HepG2 (cell line): ENCODE results near the gene ADARB2. TPM values are rescaled to one million over a fixed set of nuclear protein-coding genes. Genes with fewer than 3 reads are reported as not detected.

ENCODE experiments used
- ATAC-seq: fragments of 200-7000 bp; cut with Tn5 transposase; 3 replicates; pipeline ENCODE4 v1.9.1; 2020; ENCODE audit warnings: mild to moderate bottlenecking, moderate library complexity
- BruUV-seq: library from RNA; stranded (reverse); fragments of 400-500 nt; replicated peaks from 2 replicates; lab custom pipeline; 2021; lab: Mats Ljungman, UMichigan
- CTCF ChIA-PET: fragments of 300-600 bp; formaldehyde crosslinking; extraction: SDS; loops from one replicate; lab custom pipeline; 2021; ENCODE audit warnings: low total read pairs, inconsistent platforms, low intra/inter-chr PET ratio; lab: Yijun Ruan, JAX
- POLR2A ChIA-PET: fragments of 350-600 bp; sonication (Branson Sonifier 250); formaldehyde crosslinking; loops from one replicate; lab custom pipeline; 2020; ENCODE audit warnings: antibody characterized with exemption, inconsistent platforms; lab: Yijun Ruan, JAX
- DNase-seq: peaks from one replicate; pipeline ENCODE4 v3.0.0-alpha.2; 2015; ENCODE audit warnings: low spot score
- FAIRE-seq: peaks from 3 replicates; lab custom pipeline; 2011; peaks lifted over from hg19 to GRCh38; lab: Jason Lieb, UNC
- H2AFZ ChIP-seq: one replicate; pipeline ENCODE4 v1.6.1; 2011; ENCODE audit warnings: low read length, inconsistent platforms
- H3K27ac ChIP-seq: fragments of 300-600 bp; 3 replicates; pipeline ENCODE4 v1.8.0; 2011; ENCODE audit warnings: mixed run types, mild to moderate bottlenecking, mixed read lengths, low read length, inconsistent platforms; ENCODE audit not compliant: insufficient read depth; ENCODE audit errors: extremely low read length
- H3K27me3 ChIP-seq, 2 experiments: fragments of 200-600 bp in 1 of 2; 2 replicates in 1 of 2; 3 replicates in 1 of 2; pipeline versions ENCODE4 v1.6.0 to v1.8.0; 2011; ENCODE audit warnings: low read length in 2 of 2, mild to moderate bottlenecking in 2 of 2, moderate library complexity in 2 of 2, inconsistent platforms in 1 of 2; ENCODE audit not compliant: insufficient read depth in 2 of 2, control insufficient read depth in 1 of 2
- H3K36me3 ChIP-seq, 2 experiments: fragments of 200-600 bp in 1 of 2; replicated peaks in 1 of 2; 2 replicates in 1 of 2; 3 replicates in 1 of 2; pipeline versions ENCODE4 v1.5.1 to v1.8.0; 2011; ENCODE audit warnings: low read length in 2 of 2, inconsistent platforms in 1 of 2; ENCODE audit not compliant: insufficient read depth in 2 of 2, control insufficient read depth in 1 of 2
- H3K4me1 ChIP-seq: 2 replicates; pipeline ENCODE4 v1.5.1; 2012; ENCODE audit warnings: low read length, inconsistent platforms; ENCODE audit not compliant: insufficient read depth
- H3K4me2 ChIP-seq: 2 replicates; pipeline ENCODE4 v1.6.0; 2011; ENCODE audit warnings: low read depth, low read length, inconsistent platforms
- H3K4me3 ChIP-seq, 3 experiments: fragments of 200-600 bp in 1 of 3; sonication (generic), shearing (Covaris generic) in 1 of 3; replicated peaks in 1 of 3; 2 replicates each; pipeline ENCODE4 v1.5.1; 2011 to 2016; ENCODE audit warnings: low read length in 3 of 3, inconsistent platforms in 2 of 3, low read depth in 2 of 3, mild to moderate bottlenecking in 2 of 3, control low read depth in 1 of 3, mixed read lengths in 1 of 3; ENCODE audit not compliant: insufficient read depth in 1 of 3
- H3K79me2 ChIP-seq: one replicate; pipeline ENCODE4 v1.6.1; 2011; ENCODE audit warnings: low read length, inconsistent platforms; ENCODE audit not compliant: insufficient read depth
- H3K9ac ChIP-seq: 2 replicates; pipeline ENCODE4 v1.6.0; 2011; ENCODE audit warnings: mild to moderate bottlenecking, low read depth, low read length, inconsistent platforms; ENCODE audit not compliant: insufficient read depth
- H3K9me3 ChIP-seq: 2 replicates; pipeline ENCODE4 v1.5.1; 2012; ENCODE audit warnings: mild to moderate bottlenecking, low read length
- H4K20me1 ChIP-seq: 2 replicates; pipeline ENCODE4 v1.6.0; 2011; ENCODE audit warnings: inconsistent platforms, mild to moderate bottlenecking, low read length, moderate library complexity; ENCODE audit not compliant: insufficient read depth
- GFI1 ChIP-seq: sonication (generic); formaldehyde crosslinking; IDR thresholded peaks from 2 replicates; pipeline ENCODE4 v1.5.0; 2020; ENCODE audit warnings: missing genetic modification reagents, mild to moderate bottlenecking, borderline replicate concordance
- HMGXB4 ChIP-seq, 2 experiments: sonication (generic) in 1 of 2; formaldehyde crosslinking in 1 of 2; IDR thresholded peaks; 2 replicates each; pipeline versions ENCODE4 v1.4.0 to v1.6.1; 2018 to 2020; ENCODE audit warnings: missing genetic modification reagents in 2 of 2, borderline replicate concordance in 1 of 2, low read depth in 1 of 2, mild to moderate bottlenecking in 1 of 2, missing biosample characterization in 1 of 2
- TP53 ChIP-seq: sonication (generic); formaldehyde crosslinking; conservative IDR thresholded peaks from 2 replicates; pipeline ENCODE4 v1.4.0; 2020; ENCODE audit warnings: missing genetic modification reagents
- ZFYVE20 ChIP-seq: sonication (generic); formaldehyde crosslinking; IDR thresholded peaks from 2 replicates; pipeline ENCODE4 v1.8.0; 2023; ENCODE audit warnings: low read depth, mild to moderate bottlenecking, moderate library complexity, missing genetic modification reagents, borderline replicate concordance
- ZNF574 ChIP-seq: sonication (generic); formaldehyde crosslinking; IDR thresholded peaks from 2 replicates; pipeline ENCODE4 v1.4.0; 2020; ENCODE audit warnings: missing genetic modification reagents
- ZNF75D ChIP-seq: sonication (generic); formaldehyde crosslinking; IDR thresholded peaks from 2 replicates; pipeline ENCODE4 v1.8.1; 2023; ENCODE audit warnings: missing genetic modification reagents, mild to moderate bottlenecking, borderline replicate concordance
- ZNF773 ChIP-seq: sonication (generic); formaldehyde crosslinking; IDR thresholded peaks from 2 replicates; pipeline ENCODE4 v1.4.0; 2020; ENCODE audit warnings: missing genetic modification reagents, borderline replicate concordance
- ZNF850 ChIP-seq: sonication (generic); formaldehyde crosslinking; conservative IDR thresholded peaks from 2 replicates; pipeline ENCODE4 v1.9.0; 2021; ENCODE audit warnings: mild to moderate bottlenecking, missing genetic modification reagents
- WGBS: methylation state at CpG from one replicate; pipeline ENCODE4 v1.1.6; 2017; ENCODE audit warnings: low lambda C conversion rate; 5-methylcytosine and 5-hydroxymethylcytosine counted together
- in situ Hi-C: cut with HindIII; loops from 2 replicates; pipeline ENCODE4 v1.10.0; 2017; ENCODE audit warnings: low pct_unique_long_range_greater_than_20kb; ENCODE audit not compliant: extremely low pct_ligation_motif_present
- intact Hi-C: fragments of 100-400 bp; cut with micrococcal nuclease; formaldehyde crosslinking; loops from one replicate; pipeline ENCODE4 v1.10.0; 2022; ENCODE audit not compliant: unreplicated experiment
- polyA plus RNA-seq, 8 experiments: library from polyadenylated mRNA; depleted of rRNA in 3 of 8; stranded (reverse) in 7 of 8; unstranded in 1 of 8; fragments of >200 nt; fragmentation: Illumina TruSeq in 4 of 8; extraction: Trizol in 4 of 8; gene quantifications; 2 replicates each; pipeline versions ENCODE4 v1.2.1 to v1.2.3, GENCODE V29; 2011 to 2016; ENCODE audit warnings: low read depth in 4 of 8, missing spikeins in 1 of 8, mixed read lengths in 1 of 8; ENCODE audit not compliant: insufficient read depth in 1 of 8
- total RNA-seq, 5 experiments: library from RNA; depleted of rRNA; stranded (reverse); fragments of >200 nt; fragmentation: Illumina TruSeq; extraction: Trizol; gene quantifications; 2 replicates each; pipeline ENCODE4 v1.2.3, GENCODE V29; 2016; ENCODE audit warnings: low read depth in 1 of 5

Gene ADARB2
- total and polyA plus RNA-seq, 2 of the 13 experiments (the other 11 are each of a cell fraction or from before 2014, with no cell fraction given) = not detected

GRCh38 chr10:1214071-1214675 lies 523.2 kb downstream of the ADARB2 start:
- no peaks in the 10 kb centered on the region for H3K9me3 ChIP-seq
- no peak overlapping the region for H2AFZ ChIP-seq
- ATAC-seq (no peak), DNase-seq (no peak), FAIRE-seq (no peak)
- H3K4me3 ChIP-seq = no peak overlapping the region
- H3K4me2 ChIP-seq = no peak overlapping the region
- H3K9ac ChIP-seq = no peak overlapping the region
- no TSS peak for BruUV-seq
- H3K79me2 ChIP-seq = no peaks in the 10 kb centered on the region
- no peaks in the 10 kb centered on the region for H4K20me1 ChIP-seq
- POLR2A ChIA-PET = no interaction called here
- TF ChIP-seq GFI1 (CRISPR knock-in tag) (no peak), ZNF75D (CRISPR knock-in tag) (no peak), ZNF850 (CRISPR knock-in tag) (no peak), HMGXB4 (CRISPR knock-in tag; IDR thresholded peaks at IDR 0.05; ENCODE audit: borderline replicate concordance in 1 of 2, low read depth in 1 of 2) (no peak), ZFYVE20 (CRISPR knock-in tag) (no peak), ZNF773 (no peak), TP53 (CRISPR knock-in tag) (no peak), ZNF574 (CRISPR knock-in tag) (no peak)
- no peaks in the 10 kb centered on the region for H3K4me1 ChIP-seq
- peaks cover 14 to 68% of the 10 kb centered on the region in 2 experiments for H3K27me3 ChIP-seq
- in situ Hi-C loops = no loop called here
- intact Hi-C loops = no loop called here
- H3K36me3 ChIP-seq = no peaks in the 10 kb centered on the region
- 26% methylated on average over 7 of the region's 28 CpGs for WGBS
- CTCF ChIA-PET = no interaction called here
- H3K27ac ChIP-seq = no peak overlapping the region
